Astrocyte of the cerebellum (primary cell): ENCODE results near the gene ACKR3.

Experiments used
- DNase-seq: peaks from one replicate; pipeline ENCODE4 v3.0.0-alpha.2; 2011; ENCODE audit warnings: low read depth
- H3K4me3 ChIP-seq: 2 replicates; pipeline ENCODE4 v1.5.1; 2011; ENCODE audit warnings: mild to moderate bottlenecking, low read depth, low read length, moderate library complexity
- CTCF ChIP-seq: IDR thresholded peaks from 2 replicates; pipeline ENCODE4 v1.5.1; 2012; ENCODE audit warnings: low read length, low read depth, moderate library complexity, mild to moderate bottlenecking; ENCODE audit errors: missing control alignments
- in situ Hi-C: cut with HindIII; loops from 2 replicates; pipeline ENCODE4 v1.10.0; 2017; ENCODE audit warnings: low sequenced_read_pairs

The ACKR3 gene

GRCh38 chr2:236593956-236594355, 24.3 kb downstream of the ACKR3 start:
- no peak overlapping the region for H3K4me3 ChIP-seq
- no peak for DNase-seq
- in situ Hi-C loops = no loop called here
- TF ChIP-seq CTCF = no peak

GRCh38 chr2:236597629-236598028, 28.0 kb downstream of the ACKR3 start:
- in situ Hi-C loops = no loop called here
- no peak overlapping the region for H3K4me3 ChIP-seq
- no peak for DNase-seq
- TF ChIP-seq CTCF = no peak

GRCh38 chr2:236599059-236599458, 29.4 kb downstream of the ACKR3 start:
- in situ Hi-C loops = no loop called here
- H3K4me3 ChIP-seq = no peak overlapping the region
- no peak for TF ChIP-seq CTCF
- no peak for DNase-seq

GRCh38 chr2:236600158-236600557, 30.5 kb downstream of the ACKR3 start:
- DNase-seq = no peak
- in situ Hi-C loops = no loop called here
- H3K4me3 ChIP-seq = no peak overlapping the region
- TF ChIP-seq CTCF = no peak

- in situ Hi-C loops = no loop called here
- no peak overlapping the region for H3K4me3 ChIP-seq
- no peak for TF ChIP-seq CTCF
- DNase-seq = no peak
These were observed 31.3 kb downstream of the ACKR3 start for GRCh38 chr2:236600892-236601291.

GRCh38 chr2:236601316-236602202, 31.9 kb downstream of the ACKR3 start:
- in situ Hi-C loops = no loop called here
- no peak for DNase-seq
- H3K4me3 ChIP-seq = no peak overlapping the region
- TF ChIP-seq CTCF = no peak

GRCh38 chr2:236602678-236603077, 33.1 kb downstream of the ACKR3 start:
- in situ Hi-C loops = no loop called here
- H3K4me3 ChIP-seq = no peak overlapping the region
- no peak for DNase-seq
- no peak for TF ChIP-seq CTCF
